ENCODE data around the gene TMEM208. TPM values are rescaled to one million over a fixed set of nuclear protein-coding genes. Genes with fewer than 3 reads are reported as not detected.

The TMEM208 gene
- total and polyA plus RNA-seq, 2 of the 13 experiments (the other 11 are each of a cell fraction or from before 2014, with no cell fraction given) = 58.8 to 72.9 TPM

DNA sequence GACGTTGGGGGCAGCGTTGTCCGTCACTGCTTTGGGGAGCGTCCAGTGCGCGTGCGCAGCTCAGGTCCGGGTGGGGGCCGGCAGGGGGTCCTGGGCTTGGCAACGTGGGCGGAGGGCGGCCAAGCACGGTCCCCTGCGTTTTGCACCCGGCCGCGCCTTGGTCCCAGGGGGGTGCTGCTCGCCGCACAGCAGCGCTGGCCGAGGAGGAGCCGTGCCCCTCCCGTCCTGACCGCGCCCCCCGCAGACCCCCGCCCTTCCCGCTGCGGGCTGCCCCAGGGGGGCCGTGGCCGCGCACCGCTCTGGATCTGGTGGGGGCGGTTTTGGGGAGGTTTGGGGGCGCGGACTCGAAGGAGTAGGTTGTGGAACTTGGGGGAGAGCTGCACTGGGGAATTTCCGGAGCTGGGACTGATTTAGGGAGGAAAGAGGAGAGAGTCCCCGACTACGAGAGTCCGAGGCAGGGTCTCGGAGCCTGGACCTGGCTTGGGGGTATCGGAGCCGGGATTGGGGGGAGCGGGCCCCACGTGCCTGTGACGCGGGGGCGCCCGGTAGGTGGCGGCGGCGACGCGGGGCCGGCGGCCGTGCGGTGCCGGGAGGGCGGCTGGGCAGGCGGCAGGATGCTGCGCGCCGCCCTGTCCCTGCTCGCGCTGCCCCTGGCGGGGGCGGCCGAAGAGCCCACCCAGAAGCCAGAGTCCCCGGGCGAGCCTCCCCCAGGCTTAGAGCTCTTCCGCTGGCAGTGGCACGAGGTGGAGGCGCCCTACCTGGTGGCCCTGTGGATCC, 21.7 kb downstream of the TMEM208 start, which contains the start of gene SLC9A5 (continued):
- peak; percentile 46 for TF ChIP-seq ZFY (CRISPR knock-in tag; IDR thresholded peaks at IDR 0.05)
- no peak for TF ChIP-seq IKZF5 (CRISPR knock-in tag; IDR thresholded peaks at IDR 0.05)
- TF ChIP-seq ZSCAN12 (CRISPR knock-in tag; IDR thresholded peaks at IDR 0.05) = no peak
- TF ChIP-seq, protein P1, sequence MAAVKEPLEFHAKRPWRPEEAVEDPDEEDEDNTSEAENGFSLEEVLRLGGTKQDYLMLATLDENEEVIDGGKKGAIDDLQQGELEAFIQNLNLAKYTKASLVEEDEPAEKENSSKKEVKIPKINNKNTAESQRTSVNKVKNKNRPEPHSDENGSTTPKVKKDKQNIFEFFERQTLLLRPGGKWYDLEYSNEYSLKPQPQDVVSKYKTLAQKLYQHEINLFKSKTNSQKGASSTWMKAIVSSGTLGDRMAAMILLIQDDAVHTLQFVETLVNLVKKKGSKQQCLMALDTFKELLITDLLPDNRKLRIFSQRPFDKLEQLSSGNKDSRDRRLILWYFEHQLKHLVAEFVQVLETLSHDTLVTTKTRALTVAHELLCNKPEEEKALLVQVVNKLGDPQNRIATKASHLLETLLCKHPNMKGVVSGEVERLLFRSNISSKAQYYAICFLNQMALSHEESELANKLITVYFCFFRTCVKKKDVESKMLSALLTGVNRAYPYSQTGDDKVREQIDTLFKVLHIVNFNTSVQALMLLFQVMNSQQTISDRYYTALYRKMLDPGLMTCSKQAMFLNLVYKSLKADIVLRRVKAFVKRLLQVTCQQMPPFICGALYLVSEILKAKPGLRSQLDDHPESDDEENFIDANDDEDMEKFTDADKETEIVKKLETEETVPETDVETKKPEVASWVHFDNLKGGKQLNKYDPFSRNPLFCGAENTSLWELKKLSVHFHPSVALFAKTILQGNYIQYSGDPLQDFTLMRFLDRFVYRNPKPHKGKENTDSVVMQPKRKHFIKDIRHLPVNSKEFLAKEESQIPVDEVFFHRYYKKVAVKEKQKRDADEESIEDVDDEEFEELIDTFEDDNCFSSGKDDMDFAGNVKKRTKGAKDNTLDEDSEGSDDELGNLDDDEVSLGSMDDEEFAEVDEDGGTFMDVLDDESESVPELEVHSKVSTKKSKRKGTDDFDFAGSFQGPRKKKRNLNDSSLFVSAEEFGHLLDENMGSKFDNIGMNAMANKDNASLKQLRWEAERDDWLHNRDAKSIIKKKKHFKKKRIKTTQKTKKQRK (IDR thresholded peaks at IDR 0.05; ENCODE audit: low read length) = no peak
- TF ChIP-seq ZNF75D (CRISPR knock-in tag; IDR thresholded peaks at IDR 0.05; ENCODE audit: borderline replicate concordance) = no peak
- TF ChIP-seq ATF7 (IDR thresholded peaks at IDR 0.05) = no peak
- no peak for TF ChIP-seq ATF7 (CRISPR knock-in tag; IDR thresholded peaks at IDR 0.05)
- TF ChIP-seq, protein P2, sequence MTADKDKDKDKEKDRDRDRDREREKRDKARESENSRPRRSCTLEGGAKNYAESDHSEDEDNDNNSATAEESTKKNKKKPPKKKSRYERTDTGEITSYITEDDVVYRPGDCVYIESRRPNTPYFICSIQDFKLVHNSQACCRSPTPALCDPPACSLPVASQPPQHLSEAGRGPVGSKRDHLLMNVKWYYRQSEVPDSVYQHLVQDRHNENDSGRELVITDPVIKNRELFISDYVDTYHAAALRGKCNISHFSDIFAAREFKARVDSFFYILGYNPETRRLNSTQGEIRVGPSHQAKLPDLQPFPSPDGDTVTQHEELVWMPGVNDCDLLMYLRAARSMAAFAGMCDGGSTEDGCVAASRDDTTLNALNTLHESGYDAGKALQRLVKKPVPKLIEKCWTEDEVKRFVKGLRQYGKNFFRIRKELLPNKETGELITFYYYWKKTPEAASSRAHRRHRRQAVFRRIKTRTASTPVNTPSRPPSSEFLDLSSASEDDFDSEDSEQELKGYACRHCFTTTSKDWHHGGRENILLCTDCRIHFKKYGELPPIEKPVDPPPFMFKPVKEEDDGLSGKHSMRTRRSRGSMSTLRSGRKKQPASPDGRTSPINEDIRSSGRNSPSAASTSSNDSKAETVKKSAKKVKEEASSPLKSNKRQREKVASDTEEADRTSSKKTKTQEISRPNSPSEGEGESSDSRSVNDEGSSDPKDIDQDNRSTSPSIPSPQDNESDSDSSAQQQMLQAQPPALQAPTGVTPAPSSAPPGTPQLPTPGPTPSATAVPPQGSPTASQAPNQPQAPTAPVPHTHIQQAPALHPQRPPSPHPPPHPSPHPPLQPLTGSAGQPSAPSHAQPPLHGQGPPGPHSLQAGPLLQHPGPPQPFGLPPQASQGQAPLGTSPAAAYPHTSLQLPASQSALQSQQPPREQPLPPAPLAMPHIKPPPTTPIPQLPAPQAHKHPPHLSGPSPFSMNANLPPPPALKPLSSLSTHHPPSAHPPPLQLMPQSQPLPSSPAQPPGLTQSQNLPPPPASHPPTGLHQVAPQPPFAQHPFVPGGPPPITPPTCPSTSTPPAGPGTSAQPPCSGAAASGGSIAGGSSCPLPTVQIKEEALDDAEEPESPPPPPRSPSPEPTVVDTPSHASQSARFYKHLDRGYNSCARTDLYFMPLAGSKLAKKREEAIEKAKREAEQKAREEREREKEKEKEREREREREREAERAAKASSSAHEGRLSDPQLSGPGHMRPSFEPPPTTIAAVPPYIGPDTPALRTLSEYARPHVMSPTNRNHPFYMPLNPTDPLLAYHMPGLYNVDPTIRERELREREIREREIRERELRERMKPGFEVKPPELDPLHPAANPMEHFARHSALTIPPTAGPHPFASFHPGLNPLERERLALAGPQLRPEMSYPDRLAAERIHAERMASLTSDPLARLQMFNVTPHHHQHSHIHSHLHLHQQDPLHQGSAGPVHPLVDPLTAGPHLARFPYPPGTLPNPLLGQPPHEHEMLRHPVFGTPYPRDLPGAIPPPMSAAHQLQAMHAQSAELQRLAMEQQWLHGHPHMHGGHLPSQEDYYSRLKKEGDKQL (CRISPR knock-in tag; IDR thresholded peaks at IDR 0.05; ENCODE audit: low read depth) = no peak
- no peak for TF ChIP-seq ATF7-NPFF (CRISPR knock-in tag; IDR thresholded peaks at IDR 0.05; ENCODE audit: low read depth)
- no peak for TF ChIP-seq ZNF800 (CRISPR knock-in tag; IDR thresholded peaks at IDR 0.05)
- TF ChIP-seq EHMT2 (IDR thresholded peaks at IDR 0.05; ENCODE audit: borderline replicate concordance, low read depth, low read length) = no peak
- TF ChIP-seq, protein P3, sequence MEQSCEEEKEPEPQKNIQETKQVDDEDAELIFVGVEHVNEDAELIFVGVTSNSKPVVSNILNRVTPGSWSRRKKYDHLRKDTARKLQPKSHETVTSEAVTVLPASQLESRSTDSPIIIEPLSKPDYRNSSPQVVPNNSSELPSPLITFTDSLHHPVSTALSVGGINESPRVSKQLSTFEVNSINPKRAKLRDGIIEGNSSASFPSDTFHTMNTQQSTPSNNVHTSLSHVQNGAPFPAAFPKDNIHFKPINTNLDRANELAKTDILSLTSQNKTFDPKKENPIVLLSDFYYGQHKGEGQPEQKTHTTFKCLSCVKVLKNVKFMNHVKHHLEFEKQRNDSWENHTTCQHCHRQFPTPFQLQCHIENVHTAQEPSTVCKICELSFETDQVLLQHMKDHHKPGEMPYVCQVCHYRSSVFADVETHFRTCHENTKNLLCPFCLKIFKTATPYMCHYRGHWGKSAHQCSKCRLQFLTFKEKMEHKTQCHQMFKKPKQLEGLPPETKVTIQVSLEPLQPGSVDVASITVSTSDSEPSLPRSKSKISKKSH (CRISPR knock-in tag; IDR thresholded peaks at IDR 0.05; ENCODE audit: borderline replicate concordance) = no peak; the same call in 1 of the 2 replicates
- TF ChIP-seq CHCHD3 (CRISPR knock-in tag; IDR thresholded peaks at IDR 0.05) = no peak

Data from HepG2 (cell line).